PFSK-1 (cell line): Measurements from ENCODE around the gene COMT.

ENCODE experiments used
- FOXP2 ChIP-seq: optimal IDR thresholded peaks from 2 replicates; pipeline ENCODE3; 2011; ENCODE audit warnings: borderline replicate concordance, control low read depth, inconsistent platforms; ENCODE audit not compliant: insufficient read depth; ENCODE audit errors: extremely low read length, extremely low read depth
- POLR2AphosphoS5 ChIP-seq: IDR thresholded peaks from 2 replicates; pipeline ENCODE4 v1.6.1; 2012; ENCODE audit warnings: low read depth, mild to moderate bottlenecking, control low read depth, low read length, moderate library complexity
- REST ChIP-seq, 2 experiments: IDR thresholded peaks; 2 replicates each; pipeline versions ENCODE4 v1.6.1 to v1.8.0; 2011 to 2012; ENCODE audit warnings: low read depth in 2 of 2, low read length in 2 of 2, control low read depth in 1 of 2, inconsistent platforms in 1 of 2, mild to moderate bottlenecking in 1 of 2, moderate library complexity in 1 of 2; ENCODE audit not compliant: insufficient read depth in 1 of 2
- SIN3A ChIP-seq: IDR thresholded peaks from 2 replicates; pipeline ENCODE4 v1.6.1; 2012; ENCODE audit warnings: mild to moderate bottlenecking, low read length, moderate library complexity, borderline replicate concordance; ENCODE audit not compliant: insufficient read depth
- TAF1 ChIP-seq: IDR thresholded peaks from 2 replicates; pipeline ENCODE4 v1.6.1; 2012; ENCODE audit warnings: low read length, control low read depth, borderline replicate concordance; ENCODE audit not compliant: insufficient read depth

- TF ChIP-seq TAF1: no peak
- no peak for TF ChIP-seq REST (IDR thresholded peaks at IDR 0.05; ENCODE audit: insufficient read depth in 1 of 2, low read depth in 2 of 2, low read length in 2 of 2)
- TF ChIP-seq POLR2AphosphoS5: no peak
- no peak for TF ChIP-seq SIN3A
- peak; percentile 30 for TF ChIP-seq FOXP2
Measured at GRCh38 chr22:19962246-19962908, 20.8 kb downstream of the COMT start.
